Trophoblast cell (in vitro differentiated cells and primary cell): ENCODE data around the gene TSPAN5.

ENCODE experiments used
- DNase-seq, 2 donors: peaks; one replicate each; pipeline ENCODE4 v3.0.0-alpha.2; 2016
- H2AFZ ChIP-seq: 2 replicates; pipeline ENCODE4 v1.6.1; 2013; ENCODE audit warnings: low read length, moderate library complexity, mild to moderate bottlenecking; ENCODE audit not compliant: insufficient read depth, poor library complexity
- H2AK5ac ChIP-seq: 2 replicates; pipeline ENCODE4 v1.6.1; 2013; ENCODE audit warnings: mild to moderate bottlenecking, low read length
- H2BK120ac ChIP-seq: 2 replicates; pipeline ENCODE4 v1.6.1; 2013; ENCODE audit warnings: low read length, mild to moderate bottlenecking, moderate library complexity; ENCODE audit not compliant: insufficient read depth, poor library complexity
- H2BK12ac ChIP-seq: 2 replicates; pipeline ENCODE4 v1.6.1; 2013; ENCODE audit warnings: mild to moderate bottlenecking, low read length, moderate library complexity
- H2BK5ac ChIP-seq: 2 replicates; pipeline ENCODE4 v1.6.1; 2013; ENCODE audit warnings: low read length, low read depth, moderate library complexity, mild to moderate bottlenecking; ENCODE audit not compliant: poor library complexity
- H3K14ac ChIP-seq: 2 replicates; pipeline ENCODE4 v1.6.1; 2013; ENCODE audit warnings: mild to moderate bottlenecking, low read length
- H3K18ac ChIP-seq: 2 replicates; pipeline ENCODE4 v1.6.1; 2013; ENCODE audit warnings: mild to moderate bottlenecking, low read length
- H3K23ac ChIP-seq: 2 replicates; pipeline ENCODE4 v1.6.1; 2013; ENCODE audit warnings: low read length
- H3K27ac ChIP-seq: 2 replicates; pipeline ENCODE4 v1.5.1; 2013; ENCODE audit warnings: low read depth, mild to moderate bottlenecking, inconsistent platforms, low read length, moderate library complexity
- H3K27me3 ChIP-seq: 2 replicates; pipeline ENCODE4 v1.6.1; 2013; ENCODE audit warnings: inconsistent platforms, mild to moderate bottlenecking, low read length, moderate library complexity; ENCODE audit not compliant: insufficient read depth
- H3K36me3 ChIP-seq, 2 experiments: 1 replicate in 1 of 2; 2 replicates in 1 of 2; pipeline ENCODE4 v1.6.1; 2013; ENCODE audit warnings: low read length in 2 of 2, mild to moderate bottlenecking in 2 of 2, moderate library complexity in 1 of 2; ENCODE audit not compliant: insufficient read depth in 2 of 2, control insufficient read depth in 1 of 2
- H3K4ac ChIP-seq: 2 replicates; pipeline ENCODE4 v1.6.1; 2013; ENCODE audit warnings: low read depth, mild to moderate bottlenecking, low read length, moderate library complexity
- H3K4me1 ChIP-seq, 2 experiments: 1 replicate in 1 of 2; 2 replicates in 1 of 2; pipeline ENCODE4 v1.6.1; 2013; ENCODE audit warnings: low read length in 2 of 2, mild to moderate bottlenecking in 2 of 2, moderate library complexity in 1 of 2; ENCODE audit not compliant: insufficient read depth in 2 of 2, control insufficient read depth in 1 of 2
- H3K4me2 ChIP-seq: 2 replicates; pipeline ENCODE4 v1.6.1; 2013; ENCODE audit warnings: inconsistent platforms, mild to moderate bottlenecking, low read length, moderate library complexity
- H3K4me3 ChIP-seq: 2 replicates; pipeline ENCODE4 v1.5.1; 2013; ENCODE audit warnings: mild to moderate bottlenecking, low read depth, low read length, inconsistent platforms
- H3K79me1 ChIP-seq: one replicate; pipeline ENCODE4 v1.6.1; 2013; ENCODE audit warnings: low read length
- H3K79me2 ChIP-seq: 2 replicates; pipeline ENCODE4 v1.6.1; 2013; ENCODE audit warnings: low read length, mild to moderate bottlenecking; ENCODE audit not compliant: control insufficient read depth, insufficient read depth, poor library complexity
- H3K9ac ChIP-seq: 2 replicates; pipeline ENCODE4 v1.6.1; 2013; ENCODE audit warnings: mild to moderate bottlenecking, low read length
- H3K9me3 ChIP-seq: 2 replicates; pipeline ENCODE4 v1.6.1; 2013; ENCODE audit warnings: low read depth, mild to moderate bottlenecking, control low read depth, inconsistent platforms, low read length; ENCODE audit not compliant: insufficient read depth
- H4K12ac ChIP-seq: 2 replicates; pipeline ENCODE4 v1.6.1; 2013; ENCODE audit warnings: low read depth, mild to moderate bottlenecking, low read length, moderate library complexity
- H4K8ac ChIP-seq: 2 replicates; pipeline ENCODE4 v1.6.1; 2013; ENCODE audit warnings: low read depth, mild to moderate bottlenecking, low read length, moderate library complexity
- H4K91ac ChIP-seq: one replicate; pipeline ENCODE4 v1.6.1; 2013; ENCODE audit warnings: low read depth, mild to moderate bottlenecking, low read length, moderate library complexity
- WGBS: extraction: QIAGEN DNeasy Blood & Tissue Kit; methylation state at CpG from one replicate; pipeline ENCODE4 v1.1.7; 2013; ENCODE audit warnings: missing lambda C conversion rate; ENCODE audit not compliant: insufficient read length, insufficient coverage; ENCODE audit errors: extremely low coverage; 5-methylcytosine and 5-hydroxymethylcytosine counted together

TSPAN5 gene

DNA sequence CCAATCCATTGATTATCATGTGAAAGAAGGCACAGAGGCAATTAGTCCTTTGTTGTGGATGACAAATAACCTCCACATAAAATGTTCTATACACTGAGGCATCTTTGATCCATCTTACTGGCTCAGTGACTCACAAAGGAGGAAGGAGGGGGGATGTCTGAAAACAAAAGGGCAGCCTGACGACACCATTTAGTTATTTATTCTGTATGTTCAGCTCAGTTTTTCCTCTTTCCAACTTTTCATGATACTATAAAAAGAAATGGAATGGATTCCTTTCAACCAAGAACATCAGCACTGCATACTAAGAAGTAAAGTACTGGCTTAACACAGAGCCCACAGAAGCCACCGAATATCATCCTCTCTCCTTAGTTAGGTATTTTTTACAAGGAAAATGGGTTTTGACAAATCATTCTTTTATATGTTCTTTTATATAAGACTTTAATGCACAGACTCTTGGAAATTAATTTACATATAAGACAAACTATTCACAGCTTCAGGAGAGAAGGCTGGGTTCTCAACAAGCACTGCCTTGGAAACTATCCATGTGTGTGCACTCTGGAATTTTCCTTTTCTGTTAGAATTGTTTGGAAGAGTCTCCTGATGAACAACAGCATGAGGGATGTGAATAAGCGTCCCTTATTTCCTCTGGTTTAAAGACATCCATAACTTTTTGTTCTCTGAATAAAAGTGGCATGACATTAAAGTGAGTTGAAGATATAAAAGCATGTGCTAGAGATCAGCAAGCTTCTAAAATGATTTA is 135.6 kb downstream of the TSPAN5 start:
- Histone ChIP-seq H3K79me2 (no peaks in the 10 kb centered on the region), H3K27ac (no peak overlapping the region), H2BK120ac (no peak overlapping the region), H3K4ac (no peak overlapping the region), H3K4me3 (no peak overlapping the region), H2BK5ac (no peak overlapping the region), H3K4me1 (peaks cover 0 to 3% of the 10 kb centered on the region in 2 experiments), H2BK12ac (no peak overlapping the region), H2AK5ac (no peak overlapping the region), H4K8ac (no peak overlapping the region), H4K91ac (no peak overlapping the region), H3K14ac (no peak overlapping the region), H2AFZ (no peak overlapping the region), H3K79me1 (peaks cover 2% of the 10 kb centered on the region), H3K9ac (no peak overlapping the region), H3K18ac (no peak overlapping the region), H3K27me3 (no peaks in the 10 kb centered on the region), H3K23ac (no peak overlapping the region), H3K4me2 (no peak overlapping the region), H3K36me3 (no peaks in the 10 kb centered on the region), H3K9me3 (no peaks in the 10 kb centered on the region), H4K12ac (no peak overlapping the region)
- no peak for DNase-seq
- WGBS = no CpG with 5 or more reads among the region's 3 CpGs

DNA sequence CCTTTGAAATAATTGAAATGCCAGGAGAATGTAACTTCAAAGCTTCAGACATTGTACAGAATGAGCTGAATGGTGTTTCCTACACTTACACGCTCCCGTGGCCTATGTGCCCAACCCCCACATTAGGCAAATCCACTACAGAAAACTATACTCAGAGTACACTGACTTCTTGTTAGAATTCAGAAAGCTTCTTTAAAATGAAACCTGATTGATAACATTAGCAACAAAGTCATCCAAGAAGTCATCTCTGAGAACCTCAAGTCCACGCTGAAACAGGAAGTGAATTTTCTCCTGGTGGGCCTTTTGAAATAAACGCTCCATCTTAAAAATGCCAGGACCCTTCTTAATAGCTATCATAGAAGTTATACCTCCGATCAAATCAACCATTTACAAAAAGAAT is 136.3 kb downstream of the TSPAN5 start:
- Histone ChIP-seq H3K27me3 (no peaks in the 10 kb centered on the region), H3K27ac (no peak overlapping the region), H3K9ac (no peak overlapping the region), H3K79me2 (no peaks in the 10 kb centered on the region), H3K4me3 (no peak overlapping the region), H3K4me1 (peaks cover 0 to 3% of the 10 kb centered on the region in 2 experiments), H4K8ac (no peak overlapping the region), H3K79me1 (peaks cover 2% of the 10 kb centered on the region), H3K4ac (no peak overlapping the region), H4K91ac (no peak overlapping the region), H2AK5ac (no peak overlapping the region), H3K14ac (no peak overlapping the region), H2AFZ (no peak overlapping the region), H4K12ac (no peak overlapping the region), H3K36me3 (no peaks in the 10 kb centered on the region), H3K9me3 (no peaks in the 10 kb centered on the region), H2BK5ac (no peak overlapping the region), H3K4me2 (no peak overlapping the region), H2BK12ac (no peak overlapping the region), H2BK120ac (no peak overlapping the region), H3K18ac (no peak overlapping the region), H3K23ac (no peak overlapping the region)
- no peak for DNase-seq
- no CpG with 5 or more reads among the region's 5 CpGs for WGBS

DNA sequence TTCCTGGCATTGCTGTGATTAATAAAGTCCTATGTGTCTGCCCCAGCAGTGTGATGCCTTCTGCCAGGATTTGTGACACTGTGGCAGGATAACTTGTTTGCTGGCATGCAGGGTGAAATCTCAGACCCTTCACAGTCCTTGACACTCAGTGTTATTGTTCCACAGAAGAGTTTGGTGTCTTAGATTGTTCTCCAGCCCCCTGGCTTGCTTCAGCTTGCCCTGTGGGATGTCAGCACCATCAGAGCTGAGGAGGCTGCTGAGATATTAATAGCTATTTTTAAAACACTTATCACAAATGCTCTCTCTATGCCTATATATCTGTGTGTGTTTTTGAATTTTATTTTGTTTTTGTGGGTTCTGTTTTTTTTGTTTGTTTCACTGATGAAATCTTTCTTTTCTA is 136.9 kb downstream of the TSPAN5 start:
- no peak overlapping the region for H3K23ac ChIP-seq

DNA sequence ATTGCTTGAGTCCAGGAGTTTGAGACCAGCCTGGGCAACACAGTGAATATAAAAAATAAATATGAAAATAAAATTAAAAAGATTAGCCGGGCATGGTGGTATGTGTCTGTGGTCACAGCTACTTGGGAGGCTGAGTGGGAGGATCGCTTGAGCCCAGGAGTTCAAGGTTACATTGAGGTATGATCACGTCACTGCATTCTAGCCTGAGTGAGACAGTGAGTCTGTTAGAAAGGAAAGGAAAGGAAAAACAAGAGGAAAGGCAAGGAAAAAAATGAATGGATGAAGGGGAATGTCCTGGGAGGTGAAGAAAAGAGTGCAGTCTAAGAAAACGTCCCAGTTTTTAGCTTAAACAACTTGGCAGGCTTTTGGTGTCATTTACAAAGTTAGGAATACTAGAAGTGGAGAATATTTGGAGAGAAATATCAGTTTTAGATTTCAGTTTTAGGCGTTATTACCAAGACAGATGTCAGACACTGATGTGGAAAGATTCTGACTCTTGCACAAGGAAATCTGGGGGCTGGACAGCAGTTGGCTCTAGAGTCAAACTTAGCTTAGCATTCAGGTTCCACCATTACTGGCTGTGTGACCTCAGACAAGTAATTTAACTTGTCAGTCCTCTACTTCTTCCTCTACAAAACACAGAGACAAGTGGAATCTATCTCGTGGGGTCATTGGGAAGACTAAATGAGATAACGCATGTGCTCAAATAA is 139.0 kb downstream of the TSPAN5 start:
- Histone ChIP-seq H2BK12ac (no peak overlapping the region), H3K4me3 (no peak overlapping the region), H3K79me1 (peaks cover 4% of the 10 kb centered on the region), H4K8ac (no peak overlapping the region), H3K18ac (no peak overlapping the region), H3K79me2 (no peaks in the 10 kb centered on the region), H3K36me3 (no peaks in the 10 kb centered on the region), H2BK120ac (no peak overlapping the region), H2AK5ac (no peak overlapping the region), H2AFZ (no peak overlapping the region), H3K23ac (no peak overlapping the region), H3K4ac (no peak overlapping the region), H3K4me2 (no peak overlapping the region), H3K9ac (no peak overlapping the region), H4K91ac (no peak overlapping the region), H3K27ac (no peak overlapping the region), H3K9me3 (no peaks in the 10 kb centered on the region), H2BK5ac (no peak overlapping the region), H3K27me3 (no peaks in the 10 kb centered on the region), H3K14ac (no peak overlapping the region), H3K4me1 (peaks cover 4 to 10% of the 10 kb centered on the region in 2 experiments), H4K12ac (no peak overlapping the region)
- no CpG with 5 or more reads among the region's 7 CpGs for WGBS
- DNase-seq = no peak

More for the DNA sequence above, 136.9 kb downstream of the TSPAN5 start:
- no peak overlapping the region for H4K91ac ChIP-seq
- peaks cover 1 to 4% of the 10 kb centered on the region in 2 experiments for H3K4me1 ChIP-seq
- H2BK12ac ChIP-seq = no peak overlapping the region
- no peak overlapping the region for H4K8ac ChIP-seq
- H2BK5ac ChIP-seq = no peak overlapping the region
- H3K79me1 ChIP-seq = peaks cover 2% of the 10 kb centered on the region
- H3K27me3 ChIP-seq = no peaks in the 10 kb centered on the region
- H3K4me3 ChIP-seq = no peak overlapping the region
- no peaks in the 10 kb centered on the region for H3K9me3 ChIP-seq
- no peak overlapping the region for H3K9ac ChIP-seq
- no peak overlapping the region for H2BK120ac ChIP-seq
- no peak overlapping the region for H2AFZ ChIP-seq
- H3K14ac ChIP-seq = no peak overlapping the region
- no peak overlapping the region for H3K27ac ChIP-seq
- no peak overlapping the region for H3K4ac ChIP-seq
- H3K4me2 ChIP-seq = no peak overlapping the region
- no peak for DNase-seq
- no peaks in the 10 kb centered on the region for H3K36me3 ChIP-seq
- H3K79me2 ChIP-seq = no peaks in the 10 kb centered on the region
- no peak overlapping the region for H2AK5ac ChIP-seq
- no peak overlapping the region for H4K12ac ChIP-seq
- no peak overlapping the region for H3K18ac ChIP-seq
